Measurements from ENCODE around the gene DAB1. TPM values are rescaled to one million over a fixed set of nuclear protein-coding genes. Genes with fewer than 3 reads are reported as not detected.

The DAB1 gene
- total and polyA plus RNA-seq, 2 of the 8 experiments (the other 6 are each of a cell fraction or from before 2014, with no cell fraction given), result 4.4 to 11.8 TPM

- Histone ChIP-seq H3K23ac (ENCODE audit: insufficient read length) (no peak overlapping the region), H3K4me3 (ENCODE audit: extremely low read depth in 1 of 4, insufficient read depth in 2 of 4, low read depth in 3 of 4, low read length in 4 of 4) (no peak overlapping the region), H4K20me1 (replicated peaks in 1 of 2; ENCODE audit: control insufficient read depth in 1 of 2, insufficient read depth in 2 of 2, low read length in 2 of 2) (peaks cover 0 to 3% of the 10 kb centered on the region in 2 experiments), H3K27me3 (replicated peaks in 1 of 4; ENCODE audit: control insufficient read depth in 3 of 4, extremely low read depth in 1 of 4, insufficient read depth in 3 of 4, low read length in 3 of 4) (no peaks in the 10 kb centered on the region), H4K91ac (replicated peaks; ENCODE audit: insufficient read length, low read length) (no peak overlapping the region), H3K56ac (replicated peaks; ENCODE audit: insufficient read length, low read depth, low read length) (no peak overlapping the region), H3K9ac (replicated peaks in 1 of 4; ENCODE audit: extremely low read depth in 1 of 4, low read depth in 3 of 4, low read length in 3 of 4) (no peak overlapping the region), H3K79me2 (ENCODE audit: control insufficient read depth in 1 of 2, insufficient read depth in 2 of 2, low read length in 2 of 2) (no peaks in the 10 kb centered on the region; a peak in 1 of 4 replicates), H2BK20ac (ENCODE audit: low read length) (no peak overlapping the region), H2BK5ac (ENCODE audit: low read depth, low read length) (no peak overlapping the region), H2BK15ac (ENCODE audit: low read length) (no peak overlapping the region), H3K4ac (replicated peaks; ENCODE audit: insufficient read length, low read depth, low read length) (no peak overlapping the region), H3K9me3 (ENCODE audit: insufficient read depth in 2 of 2, low read depth in 1 of 2, low read length in 1 of 2) (no peaks in the 10 kb centered on the region), H3K4me2 (ENCODE audit: insufficient read depth in 1 of 2, low read depth in 2 of 2, low read length in 2 of 2) (no peak overlapping the region), H4K5ac (ENCODE audit: insufficient read length, low read depth, low read length) (no peak overlapping the region), H3K23me2 (ENCODE audit: low read depth, low read length) (no peaks in the 10 kb centered on the region), H3K14ac (ENCODE audit: insufficient read length) (no peak overlapping the region), H3K27ac (ENCODE audit: low read depth, low read length) (no peak overlapping the region), H2BK120ac (replicated peaks; ENCODE audit: low read depth, low read length) (no peak overlapping the region), H3K18ac (ENCODE audit: extremely low read depth, low read length) (no peak overlapping the region), H2BK12ac (ENCODE audit: low read depth, low read length) (no peak overlapping the region), H4K8ac (ENCODE audit: extremely low read depth, insufficient read depth, low read length) (no peak overlapping the region), H3K79me1 (ENCODE audit: low read depth, low read length) (no peaks in the 10 kb centered on the region), H3K36me3 (ENCODE audit: control insufficient read depth in 2 of 4, insufficient read depth in 4 of 4, low read length in 3 of 4) (no peaks in the 10 kb centered on the region), H3K4me1 (replicated peaks in 1 of 4; ENCODE audit: control insufficient read depth in 3 of 4, insufficient read depth in 4 of 4, low read length in 3 of 4) (no peaks in the 10 kb centered on the region), H2AFZ (ENCODE audit: low read length) (no peak overlapping the region), H2AK5ac (ENCODE audit: low read depth, low read length) (no peak overlapping the region)
- TF ChIP-seq CTCF (IDR thresholded peaks at IDR 0.05; ENCODE audit: control extremely low read depth in 1 of 3, insufficient read depth in 1 of 3, low read depth in 1 of 3, low read length in 3 of 3), result peak; percentile 55 to 72 (median 71)
- TF ChIP-seq RAD21 (IDR thresholded peaks at IDR 0.05 in 1 of 2, conservative IDR thresholded peaks at IDR 0.05 in 1 of 2; ENCODE audit: low read depth in 2 of 2, low read length in 2 of 2), result peak; percentile 53 to 64
- no peak for TF ChIP-seq RBBP5 (IDR thresholded peaks at IDR 0.05; ENCODE audit: borderline replicate concordance, low read depth, low read length)
- FAIRE-seq, result peak; percentile 24
- ChIA-PET POLR2A (ENCODE audit: partially characterized antibody) (no interaction called here), CTCF (ENCODE audit: partially characterized antibody) (interaction anchor here (0.6 to 3.8 kb wide), 11 partner anchors 10 to 909 kb away, joined by 3 to 15 read pairs (median 3); partner anchors contain the start of gene C8B)
- DNase-seq (ENCODE audit: low read depth in 1 of 2, low spot score in 2 of 2), result peak in 1 of 2 experiments; percentile 61
- WGBS, 2 experiments (ENCODE audit: extremely low coverage in 1 of 2, insufficient coverage in 1 of 2, insufficient read length in 1 of 2, insufficient replicate concordance in 2 of 2, low coverage in 1 of 2, low lambda C conversion rate in 2 of 2, missing lambda C conversion rate in 1 of 2), result 82% methylated on average over 7 of the region's 7 CpGs; no CpG with 5 or more reads in 1 of the 2 experiments
Observed at GRCh38 chr1:57017717-57018116, 406.1 kb downstream of the DAB1 start.

Measured in H1 (cell line).